ENCODE measurements around the gene MTNR1A. TPM values are rescaled to one million over a fixed set of nuclear protein-coding genes. Genes with fewer than 3 reads are reported as not detected.

Gene MTNR1A
- total and polyA plus RNA-seq, 2 of the 4 experiments (the other 2 are of a cell fraction) = not detected

- dilution Hi-C loops (cut with HindIII; ENCODE audit: low sequenced_read_pairs, unreplicated experiment) = no loop called here
- no peak overlapping the region for H3K4me3 ChIP-seq (ENCODE audit: insufficient read depth, low read depth, low read length)
- H2BK15ac ChIP-seq (ENCODE audit: low read depth, low read length) = no peak overlapping the region
- H2BK5ac ChIP-seq (ENCODE audit: low read depth, low read length, poor library complexity, severe bottlenecking) = no peak overlapping the region
- no peaks in the 10 kb centered on the region for H3K27me3 ChIP-seq (ENCODE audit: control insufficient read depth, insufficient read depth, low read length)
- ChIA-PET CTCF (interaction anchor here (0.6 kb wide), 1 partner anchor 44 kb away, joined by 3 read pairs; no protein-coding TSS in a partner anchor), POLR2A (ENCODE audit: unreplicated experiment) (no interaction called here)
- intact Hi-C loops (cut with micrococcal nuclease) = no loop called here
- H3K23ac ChIP-seq (ENCODE audit: low read depth, low read length) = no peak overlapping the region
- no TSS peak for BruUV-seq (replicated peaks)
- H3K14ac ChIP-seq (replicated peaks; ENCODE audit: low read depth, low read length) = no peak overlapping the region
- no peak overlapping the region for H2AK5ac ChIP-seq (ENCODE audit: low read depth, low read length)
- no peak overlapping the region for H2BK120ac ChIP-seq (ENCODE audit: low read depth, low read length)
- H3K4me2 ChIP-seq (ENCODE audit: low read depth, low read length) = no peak overlapping the region
- DNase-seq (no peak), ATAC-seq (ENCODE audit: low read depth) (no peak)
- no peak overlapping the region for H4K8ac ChIP-seq (ENCODE audit: low read depth in 2 of 2, low read length in 2 of 2)
- no peaks in the 10 kb centered on the region for H3K9me3 ChIP-seq (ENCODE audit: control insufficient read depth, insufficient read depth, low read length)
- no peak overlapping the region for H3K18ac ChIP-seq (ENCODE audit: low read depth, low read length)
- H3K27ac ChIP-seq (ENCODE audit: insufficient read depth, low read length) = no peak overlapping the region
- H2AK9ac ChIP-seq (replicated peaks; ENCODE audit: low read depth, low read length, poor library complexity) = no peak overlapping the region
- H3K79me1 ChIP-seq (ENCODE audit: low read depth in 1 of 2, low read length in 2 of 2) = peaks cover 23 to 32% of the 10 kb centered on the region in 2 experiments
- no peak overlapping the region for H3K4ac ChIP-seq (ENCODE audit: low read depth, low read length)
- H4K20me1 ChIP-seq (ENCODE audit: insufficient read depth, low read length) = peaks cover 22% of the 10 kb centered on the region
- in situ Hi-C loops (cut with MboI; ENCODE audit: low sequenced_read_pairs) = loop anchor here (10.0 kb wide), 1 partner anchor 286 kb away; no protein-coding TSS in a partner anchor
- peaks cover 27% of the 10 kb centered on the region for H3K36me3 ChIP-seq (ENCODE audit: control insufficient read depth, insufficient read depth, low read length)
- H3K4me1 ChIP-seq (ENCODE audit: control insufficient read depth, insufficient read depth, low read length) = no peaks in the 10 kb centered on the region; the same call in 1 of the 2 replicates
- no peak overlapping the region for H2AFZ ChIP-seq (replicated peaks; ENCODE audit: low read length, poor library complexity)
- no peak overlapping the region for H3K56ac ChIP-seq (ENCODE audit: extremely low read depth, insufficient read depth, low read length)
- WGBS, 2 experiments (ENCODE audit: extremely low coverage in 2 of 2, insufficient read length in 1 of 2) = no CpG with 5 or more reads among the region's 1 CpG
- TF ChIP-seq CTCF (conservative IDR thresholded peaks at IDR 0.05; ENCODE audit: low read depth, low read length) = no peak
- TF ChIP-seq RCOR1 (IDR thresholded peaks at IDR 0.05; ENCODE audit: insufficient replicate concordance, low read length) = no peak
- no peak for TF ChIP-seq CHD1 (IDR thresholded peaks at IDR 0.05; ENCODE audit: low read depth, low read length)
- no peak for TF ChIP-seq CEBPB (IDR thresholded peaks at IDR 0.05; ENCODE audit: low read depth, low read length)
- TF ChIP-seq MAZ (IDR thresholded peaks at IDR 0.05; ENCODE audit: borderline replicate concordance, low read depth, low read length) = no peak
- TF ChIP-seq USF2 (IDR thresholded peaks at IDR 0.05; ENCODE audit: low read depth, low read length) = no peak
- no peak for TF ChIP-seq ELK1 (IDR thresholded peaks at IDR 0.05; ENCODE audit: borderline replicate concordance, low read depth, low read length)
- TF ChIP-seq SMC3 (IDR thresholded peaks at IDR 0.05; ENCODE audit: low read depth, low read length) = no peak
- TF ChIP-seq MXI1 (IDR thresholded peaks at IDR 0.05; ENCODE audit: borderline replicate concordance, low read depth, low read length) = no peak
- TF ChIP-seq FOS (IDR thresholded peaks at IDR 0.05; ENCODE audit: low read depth, low read length) = no peak
- TF ChIP-seq POLR2A (IDR thresholded peaks at IDR 0.05; ENCODE audit: low read depth, low read length) = no peak
- no peak for TF ChIP-seq BHLHE40 (IDR thresholded peaks at IDR 0.05; ENCODE audit: low read depth, low read length)
- TF ChIP-seq NFE2L2 (IDR thresholded peaks at IDR 0.05; ENCODE audit: low read depth, low read length) = no peak
- no peak for TF ChIP-seq MAFK (IDR thresholded peaks at IDR 0.05; ENCODE audit: low read depth, low read length)
- TF ChIP-seq RFX5 (IDR thresholded peaks at IDR 0.05; ENCODE audit: low read depth, low read length) = no peak
- TF ChIP-seq RAD21 (IDR thresholded peaks at IDR 0.05; ENCODE audit: low read length) = no peak
- H2BK20ac ChIP-seq (ENCODE audit: low read depth, low read length) = no peak overlapping the region
- H4K91ac ChIP-seq (ENCODE audit: insufficient read depth, low read depth, low read length) = no peak overlapping the region
- H3K9me1 ChIP-seq (ENCODE audit: insufficient read depth, low read length) = peaks cover 9% of the 10 kb centered on the region; the same call in 1 of the 2 replicates
- no peak overlapping the region for H4K5ac ChIP-seq (ENCODE audit: low read depth, low read length)
- H3K9ac ChIP-seq (ENCODE audit: low read depth, low read length) = no peak overlapping the region
These were observed 25.3 kb upstream of the MTNR1A start for GRCh38 chr4:186580669-186581068.

Measured in IMR-90 (cell line).